ENCODE measurements around the gene AFDN. TPM values are rescaled to one million over a fixed set of nuclear protein-coding genes. Genes with fewer than 3 reads are reported as not detected.

AFDN gene
- total RNA-seq, 3 donors from 2014 or later: 93.1 to 292 (median 170) TPM

DNA sequence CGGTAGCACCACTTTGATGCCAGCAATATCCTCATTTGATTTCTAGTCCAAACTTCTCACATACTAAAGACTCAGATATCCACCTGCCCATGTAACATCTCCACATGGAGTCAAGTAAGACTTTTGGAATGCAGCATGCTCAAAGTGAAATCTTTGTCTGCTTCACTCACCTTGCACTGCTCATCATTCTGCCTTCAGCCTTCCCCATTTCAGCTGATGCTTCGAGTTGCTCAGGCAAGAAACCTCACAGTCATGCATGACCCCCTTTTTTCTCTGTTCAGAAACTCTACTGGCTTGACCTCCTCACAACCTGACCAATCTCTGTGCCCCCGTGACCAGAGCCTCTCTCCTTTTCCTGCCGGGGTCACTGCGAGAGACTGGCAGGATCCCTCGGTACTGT is 129.8 kb downstream of the AFDN start:
- no peaks in the 10 kb centered on the region for H3K27me3 ChIP-seq
- H3K4me3 ChIP-seq: no peak overlapping the region
- no peak for TF ChIP-seq POLR2A (IDR thresholded peaks at IDR 0.05)
- TF ChIP-seq, protein P1, sequence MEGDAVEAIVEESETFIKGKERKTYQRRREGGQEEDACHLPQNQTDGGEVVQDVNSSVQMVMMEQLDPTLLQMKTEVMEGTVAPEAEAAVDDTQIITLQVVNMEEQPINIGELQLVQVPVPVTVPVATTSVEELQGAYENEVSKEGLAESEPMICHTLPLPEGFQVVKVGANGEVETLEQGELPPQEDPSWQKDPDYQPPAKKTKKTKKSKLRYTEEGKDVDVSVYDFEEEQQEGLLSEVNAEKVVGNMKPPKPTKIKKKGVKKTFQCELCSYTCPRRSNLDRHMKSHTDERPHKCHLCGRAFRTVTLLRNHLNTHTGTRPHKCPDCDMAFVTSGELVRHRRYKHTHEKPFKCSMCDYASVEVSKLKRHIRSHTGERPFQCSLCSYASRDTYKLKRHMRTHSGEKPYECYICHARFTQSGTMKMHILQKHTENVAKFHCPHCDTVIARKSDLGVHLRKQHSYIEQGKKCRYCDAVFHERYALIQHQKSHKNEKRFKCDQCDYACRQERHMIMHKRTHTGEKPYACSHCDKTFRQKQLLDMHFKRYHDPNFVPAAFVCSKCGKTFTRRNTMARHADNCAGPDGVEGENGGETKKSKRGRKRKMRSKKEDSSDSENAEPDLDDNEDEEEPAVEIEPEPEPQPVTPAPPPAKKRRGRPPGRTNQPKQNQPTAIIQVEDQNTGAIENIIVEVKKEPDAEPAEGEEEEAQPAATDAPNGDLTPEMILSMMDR (IDR thresholded peaks at IDR 0.05): no peak
- TF ChIP-seq POLR2AphosphoS5 (IDR thresholded peaks at IDR 0.05): no peak
- DNase-seq (ENCODE audit: low spot score in 2 of 2): no peak
- intact Hi-C loops (cut with DNase I; ENCODE audit: low total_unique reads): no loop called here
- H3K27ac ChIP-seq: no peak overlapping the region
- no peaks in the 10 kb centered on the region for H3K36me3 ChIP-seq
- H3K4me1 ChIP-seq: no peaks in the 10 kb centered on the region
- H3K9me3 ChIP-seq: no peaks in the 10 kb centered on the region

DNA sequence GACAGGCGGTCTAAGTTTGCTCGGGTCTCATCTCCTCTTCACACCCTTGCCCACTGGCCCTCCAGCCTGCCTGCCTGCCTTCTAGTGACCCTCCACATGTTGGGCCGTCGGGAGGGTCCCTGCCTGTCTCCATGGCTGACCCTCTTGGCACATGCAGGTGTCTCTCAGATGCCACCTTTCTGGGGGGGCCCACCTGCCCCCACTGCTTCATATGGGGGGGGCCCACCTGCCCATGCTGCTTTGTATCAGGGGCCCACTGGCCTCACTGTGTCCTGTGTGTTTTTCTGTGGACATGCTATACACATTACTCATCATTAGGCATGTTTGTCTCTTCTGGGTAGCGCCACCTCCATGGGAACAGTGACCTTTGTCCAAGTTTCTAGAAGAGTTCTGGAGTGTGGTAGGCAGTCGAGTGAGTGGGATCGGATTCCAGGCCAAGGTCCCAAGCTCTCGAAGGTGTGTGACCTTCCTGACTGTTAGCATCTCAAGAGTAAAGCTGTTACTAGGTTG is 130.3 kb downstream of the AFDN start:
- Histone ChIP-seq H3K9me3 (no peaks in the 10 kb centered on the region), H3K27ac (no peak overlapping the region), H3K36me3 (no peaks in the 10 kb centered on the region), H3K4me3 (no peak overlapping the region), H3K4me1 (no peaks in the 10 kb centered on the region), H3K27me3 (no peaks in the 10 kb centered on the region)
- DNase-seq (ENCODE audit: low spot score in 2 of 2): no peak
- TF ChIP-seq POLR2A (IDR thresholded peaks at IDR 0.05) (no peak), POLR2AphosphoS5 (IDR thresholded peaks at IDR 0.05) (no peak)
- TF ChIP-seq, protein P1 (IDR thresholded peaks at IDR 0.05): no peak
- intact Hi-C loops (cut with DNase I; ENCODE audit: low total_unique reads): no loop called here

DNA sequence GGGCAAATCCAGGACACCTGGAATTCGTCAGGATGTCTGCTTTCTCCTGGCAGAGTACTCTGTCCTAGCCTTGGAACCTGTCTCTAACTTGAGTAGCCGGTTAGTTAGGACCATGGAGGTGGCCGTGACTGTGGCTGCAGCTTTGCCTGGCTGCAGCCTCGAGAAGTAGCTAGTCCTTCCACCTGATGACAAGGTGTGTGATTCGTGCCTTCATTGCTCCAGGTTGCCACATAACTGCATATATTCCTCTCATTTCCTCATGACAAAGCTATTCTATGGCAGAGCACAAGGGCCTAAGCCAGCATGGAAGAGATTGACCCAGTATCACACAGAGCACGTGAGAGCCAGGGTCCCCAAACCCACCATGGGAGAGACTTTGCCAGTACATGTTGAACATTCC is 130.9 kb downstream of the AFDN start:
- no peaks in the 10 kb centered on the region for H3K4me1 ChIP-seq
- H3K4me3 ChIP-seq: no peak overlapping the region
- no peak for DNase-seq (ENCODE audit: low spot score in 2 of 2)
- no peaks in the 10 kb centered on the region for H3K9me3 ChIP-seq
- H3K27ac ChIP-seq: no peak overlapping the region
- H3K27me3 ChIP-seq: no peaks in the 10 kb centered on the region
- H3K36me3 ChIP-seq: peaks cover 2% of the 10 kb centered on the region
- intact Hi-C loops (cut with DNase I; ENCODE audit: low total_unique reads): no loop called here
- no peak for TF ChIP-seq POLR2A (IDR thresholded peaks at IDR 0.05)
- TF ChIP-seq, protein P1 (IDR thresholded peaks at IDR 0.05): no peak
- no peak for TF ChIP-seq POLR2AphosphoS5 (IDR thresholded peaks at IDR 0.05)

DNA sequence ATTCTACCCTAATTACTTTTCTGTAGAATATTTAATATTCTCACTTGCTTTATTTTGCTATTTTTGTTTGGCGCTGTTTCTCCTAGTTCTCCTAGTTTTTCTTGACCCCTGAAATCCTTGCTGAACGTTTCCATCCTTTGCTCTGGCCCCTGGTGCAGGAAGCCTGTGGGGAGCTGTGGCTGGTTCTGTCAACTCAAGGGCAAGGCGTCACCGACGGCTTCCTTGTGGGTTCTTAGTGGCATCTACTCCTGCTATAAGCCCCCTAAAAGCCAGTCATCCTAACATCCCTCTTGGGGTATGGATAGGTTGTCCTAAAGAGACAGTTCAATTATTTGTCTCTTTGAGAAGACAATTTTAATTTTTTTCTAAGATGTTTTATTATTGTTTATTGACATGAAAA is 133.9 kb downstream of the AFDN start:
- H3K27me3 ChIP-seq: no peaks in the 10 kb centered on the region
- H3K27ac ChIP-seq: no peak overlapping the region
- TF ChIP-seq, protein P1 (IDR thresholded peaks at IDR 0.05): no peak
- TF ChIP-seq POLR2AphosphoS5 (IDR thresholded peaks at IDR 0.05) (no peak), POLR2A (IDR thresholded peaks at IDR 0.05) (no peak)
- H3K4me3 ChIP-seq: no peak overlapping the region
- H3K36me3 ChIP-seq: peaks cover 5% of the 10 kb centered on the region
- intact Hi-C loops (cut with DNase I; ENCODE audit: low total_unique reads): no loop called here
- DNase-seq (ENCODE audit: low spot score in 2 of 2): no peak
- no peaks in the 10 kb centered on the region for H3K4me1 ChIP-seq
- no peaks in the 10 kb centered on the region for H3K9me3 ChIP-seq

DNA sequence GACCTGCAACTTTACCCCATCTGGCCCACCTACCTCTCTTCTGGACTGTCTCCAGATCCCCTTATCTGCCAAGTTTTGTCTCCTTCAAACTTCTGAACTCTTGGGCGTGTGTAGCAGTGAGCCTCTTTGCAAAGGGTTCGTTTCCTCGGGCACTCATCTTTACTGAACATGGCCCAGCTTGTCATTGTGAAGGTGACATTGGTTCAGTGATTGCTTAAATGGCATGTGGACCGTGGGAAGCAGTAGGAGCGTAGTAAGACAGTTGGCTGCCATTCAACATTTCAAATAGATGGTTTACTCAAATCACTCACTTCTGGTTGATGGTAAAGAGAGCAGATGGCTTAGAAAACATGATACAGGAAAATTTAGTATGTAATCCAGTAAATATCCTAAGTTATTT is 136.0 kb downstream of the AFDN start:
- no peaks in the 10 kb centered on the region for H3K27me3 ChIP-seq
- no peak overlapping the region for H3K27ac ChIP-seq
- H3K4me1 ChIP-seq: no peaks in the 10 kb centered on the region
- H3K9me3 ChIP-seq: no peaks in the 10 kb centered on the region
- intact Hi-C loops (cut with DNase I; ENCODE audit: low total_unique reads): no loop called here
- H3K36me3 ChIP-seq: peaks cover 5% of the 10 kb centered on the region
- no peak for TF ChIP-seq POLR2AphosphoS5 (IDR thresholded peaks at IDR 0.05)
- no peak for TF ChIP-seq POLR2A (IDR thresholded peaks at IDR 0.05)
- TF ChIP-seq, protein P1 (IDR thresholded peaks at IDR 0.05): no peak
- no peak overlapping the region for H3K4me3 ChIP-seq
- no peak for DNase-seq (ENCODE audit: low spot score in 2 of 2)
